ENCODE data around the gene MACROD2. TPM values are rescaled to one million over a fixed set of nuclear protein-coding genes. Genes with fewer than 3 reads are reported as not detected.
"Not testable (repeated sequence)": the region's sequence is repeated elsewhere in the genome, so short reads cannot be mapped to it uniquely, and the experiment has no call there.

The MACROD2 gene
- total RNA-seq, 1 donor from 2014 or later: 1.6 TPM

GRCh38 chr20:14922503-14923267, 927.4 kb downstream of the MACROD2 start:
- no peak overlapping the region for H3K4me3 ChIP-seq (ENCODE audit: low read depth, low read length)
- DNase-seq (ENCODE audit: low read depth) (no peak), FAIRE-seq (no peak)
- TF ChIP-seq CTCF (IDR thresholded peaks at IDR 0.05; ENCODE audit: insufficient read depth, low read length, severe bottlenecking): no peak
- H3K36me3 ChIP-seq (ENCODE audit: control insufficient read depth, insufficient read depth, low read length): no peaks in the 10 kb centered on the region
- H3K27me3 ChIP-seq (ENCODE audit: control insufficient read depth, insufficient read depth, low read length): no peaks in the 10 kb centered on the region

GRCh38 chr20:14924433-14924832, 929.1 kb downstream of the MACROD2 start:
- TF ChIP-seq CTCF (IDR thresholded peaks at IDR 0.05; ENCODE audit: insufficient read depth, low read length, severe bottlenecking): no peak
- Histone ChIP-seq H3K4me3 (ENCODE audit: low read depth, low read length) (no peak overlapping the region), H3K27me3 (ENCODE audit: control insufficient read depth, insufficient read depth, low read length) (no peaks in the 10 kb centered on the region), H3K36me3 (ENCODE audit: control insufficient read depth, insufficient read depth, low read length) (no peaks in the 10 kb centered on the region)
- no peak for FAIRE-seq
- peak; percentile 30 for DNase-seq (ENCODE audit: low read depth)

- TF ChIP-seq CTCF (IDR thresholded peaks at IDR 0.05; ENCODE audit: insufficient read depth, low read length, severe bottlenecking): no peak
- Histone ChIP-seq H3K27me3 (ENCODE audit: control insufficient read depth, insufficient read depth, low read length) (no peaks in the 10 kb centered on the region), H3K36me3 (ENCODE audit: control insufficient read depth, insufficient read depth, low read length) (no peaks in the 10 kb centered on the region), H3K4me3 (ENCODE audit: low read depth, low read length) (no peak overlapping the region)
- FAIRE-seq: no peak
- peak; percentile 65 for DNase-seq (ENCODE audit: low read depth)
These were observed 930.0 kb downstream of the MACROD2 start for GRCh38 chr20:14925300-14925699.

GRCh38 chr20:14926436-14926835, 931.1 kb downstream of the MACROD2 start:
- not testable (repeated sequence) for DNase-seq (ENCODE audit: low read depth); H3K36me3 ChIP-seq (ENCODE audit: control insufficient read depth, insufficient read depth, low read length); H3K27me3 ChIP-seq (ENCODE audit: control insufficient read depth, insufficient read depth, low read length); FAIRE-seq; H3K4me3 ChIP-seq (ENCODE audit: low read depth, low read length)

DNA sequence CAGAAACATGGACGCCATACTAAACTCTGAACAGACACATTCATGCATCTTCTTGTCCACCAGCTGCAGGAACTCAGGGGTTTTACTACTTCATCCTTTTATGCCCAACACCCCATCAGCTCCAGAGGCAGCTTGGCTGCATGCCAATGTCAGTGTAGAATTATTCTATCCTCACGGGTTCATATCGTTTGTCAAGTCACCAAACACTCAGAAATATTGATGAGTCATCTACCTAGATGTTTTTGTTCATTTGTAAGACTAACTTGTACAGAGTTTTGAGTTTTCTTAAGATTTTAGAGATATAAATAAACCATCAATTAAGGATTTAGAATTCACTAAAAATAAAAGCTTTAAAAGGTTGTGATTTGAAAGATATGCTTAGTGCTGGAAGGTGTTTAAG, 932.8 kb downstream of the MACROD2 start:
- FAIRE-seq (no peak), DNase-seq (ENCODE audit: low read depth) (peak; percentile 47)
- TF ChIP-seq CTCF (IDR thresholded peaks at IDR 0.05; ENCODE audit: insufficient read depth, low read length, severe bottlenecking): no peak
- Histone ChIP-seq H3K36me3 (ENCODE audit: control insufficient read depth, insufficient read depth, low read length) (no peaks in the 10 kb centered on the region), H3K4me3 (ENCODE audit: low read depth, low read length) (no peak overlapping the region), H3K27me3 (ENCODE audit: control insufficient read depth, insufficient read depth, low read length) (no peaks in the 10 kb centered on the region)

GRCh38 chr20:14929388-14929787, 934.1 kb downstream of the MACROD2 start:
- no peak for TF ChIP-seq CTCF (IDR thresholded peaks at IDR 0.05; ENCODE audit: insufficient read depth, low read length, severe bottlenecking)
- DNase-seq (ENCODE audit: low read depth) (no peak), FAIRE-seq (no peak)
- H3K36me3 ChIP-seq (ENCODE audit: control insufficient read depth, insufficient read depth, low read length): no peaks in the 10 kb centered on the region
- H3K27me3 ChIP-seq (ENCODE audit: control insufficient read depth, insufficient read depth, low read length): no peaks in the 10 kb centered on the region
- no peak overlapping the region for H3K4me3 ChIP-seq (ENCODE audit: low read depth, low read length)

All from bronchial epithelial cell (primary cell).